Measurements from ENCODE around the gene PCK1. TPM values are rescaled to one million over a fixed set of nuclear protein-coding genes. Genes with fewer than 3 reads are reported as not detected.
A peak's percentile ranks its signal among the peaks of the same experiment; 100 is the strongest.

The PCK1 gene
- total and polyA plus RNA-seq, 4 donors: 8.9 to 532 (median 314) TPM

GRCh38 chr20:57528148-57528547, 32.8 kb upstream of the PCK1 start:
- DNase-seq (ENCODE audit: low spot score): no peak
- Histone ChIP-seq H3K9ac (ENCODE audit: low read depth in 1 of 2, low read length in 2 of 2) (peak overlapping the region in 1 of 2 donors; percentile 32), H3K4me1 (ENCODE audit: control insufficient read depth in 4 of 4, insufficient read depth in 4 of 4, low read length in 3 of 4) (peaks cover 10 to 41% (median 27%) of the 10 kb centered on the region in 4 donors), H3K27ac (ENCODE audit: low read depth in 1 of 2, low read length in 2 of 2) (peak overlapping the region; percentile 74 to 84), H3K27me3 (ENCODE audit: control insufficient read depth in 4 of 4, insufficient read depth in 4 of 4, low read length in 3 of 4) (no peaks in the 10 kb centered on the region), H3K36me3 (ENCODE audit: control insufficient read depth in 4 of 4, insufficient read depth in 3 of 4, low read depth in 1 of 4, low read length in 3 of 4) (no peaks in the 10 kb centered on the region), H3K4me3 (ENCODE audit: low read depth in 1 of 3, low read length in 3 of 3) (no peak overlapping the region), H3K9me3 (ENCODE audit: control insufficient read depth in 4 of 4, low read length in 3 of 4) (no peaks in the 10 kb centered on the region)
- TF ChIP-seq SP1 (IDR thresholded peaks at IDR 0.05) (no peak), JUND (IDR thresholded peaks at IDR 0.05) (peak in 1 of 2 donors; percentile 1), HNF4G (IDR thresholded peaks at IDR 0.05) (no peak)
- WGBS: 84% methylated on average over 4 of the region's 4 CpGs

GRCh38 chr20:57529160-57529585, 31.7 kb upstream of the PCK1 start:
- no peaks in the 10 kb centered on the region for H3K9me3 ChIP-seq (ENCODE audit: control insufficient read depth in 4 of 4, low read length in 3 of 4)
- peak overlapping the region; percentile 22 to 74 for H3K27ac ChIP-seq (ENCODE audit: low read depth in 1 of 2, low read length in 2 of 2)
- peak in 1 of 2 donors; percentile 37 for TF ChIP-seq HNF4A (conservative IDR thresholded peaks at IDR 0.05)
- no peak for TF ChIP-seq HNF4G (IDR thresholded peaks at IDR 0.05)
- TF ChIP-seq NR2F2 (IDR thresholded peaks at IDR 0.05): no peak
- peak; percentile 58 for TF ChIP-seq MAX (IDR thresholded peaks at IDR 0.05)
- no peak overlapping the region for H3K4me3 ChIP-seq (ENCODE audit: low read depth in 1 of 3, low read length in 3 of 3)
- no peak overlapping the region for H3K9ac ChIP-seq (ENCODE audit: low read depth in 1 of 2, low read length in 2 of 2)
- H3K36me3 ChIP-seq (ENCODE audit: control insufficient read depth in 4 of 4, insufficient read depth in 3 of 4, low read depth in 1 of 4, low read length in 3 of 4): no peaks in the 10 kb centered on the region
- peaks cover 10 to 41% (median 29%) of the 10 kb centered on the region in 4 donors for H3K4me1 ChIP-seq (ENCODE audit: control insufficient read depth in 4 of 4, insufficient read depth in 4 of 4, low read length in 3 of 4)
- 73% methylated on average over 8 of the region's 8 CpGs for WGBS
- no peak for DNase-seq (ENCODE audit: low spot score)
- no peaks in the 10 kb centered on the region for H3K27me3 ChIP-seq (ENCODE audit: control insufficient read depth in 4 of 4, insufficient read depth in 4 of 4, low read length in 3 of 4)

- Histone ChIP-seq H3K4me3 (ENCODE audit: low read depth in 1 of 3, low read length in 3 of 3) (no peak overlapping the region), H3K9ac (ENCODE audit: low read depth in 1 of 2, low read length in 2 of 2) (no peak overlapping the region), H3K27ac (ENCODE audit: low read depth in 1 of 2, low read length in 2 of 2) (no peak overlapping the region), H3K9me3 (ENCODE audit: control insufficient read depth in 4 of 4, low read length in 3 of 4) (no peaks in the 10 kb centered on the region), H3K4me1 (ENCODE audit: control insufficient read depth in 4 of 4, insufficient read depth in 4 of 4, low read length in 3 of 4) (peaks cover 10 to 41% (median 29%) of the 10 kb centered on the region in 4 donors), H3K36me3 (ENCODE audit: control insufficient read depth in 4 of 4, insufficient read depth in 3 of 4, low read depth in 1 of 4, low read length in 3 of 4) (no peaks in the 10 kb centered on the region), H3K27me3 (ENCODE audit: control insufficient read depth in 4 of 4, insufficient read depth in 4 of 4, low read length in 3 of 4) (no peaks in the 10 kb centered on the region)
- TF ChIP-seq JUND (IDR thresholded peaks at IDR 0.05): no peak
- no peak for TF ChIP-seq HNF4G (IDR thresholded peaks at IDR 0.05)
- no peak for TF ChIP-seq EGR1 (IDR thresholded peaks at IDR 0.05; ENCODE audit: low read depth in 2 of 2)
- TF ChIP-seq RXRA (IDR thresholded peaks at IDR 0.05): no peak
- TF ChIP-seq REST (IDR thresholded peaks at IDR 0.05): no peak
- TF ChIP-seq FOXA2 (IDR thresholded peaks at IDR 0.05): no peak
- no peak for TF ChIP-seq ATF3 (IDR thresholded peaks at IDR 0.05)
- no peak for TF ChIP-seq ZBTB33 (IDR thresholded peaks at IDR 0.05)
- TF ChIP-seq HNF4A (conservative IDR thresholded peaks at IDR 0.05): no peak
- TF ChIP-seq SP1 (IDR thresholded peaks at IDR 0.05): no peak
- no peak for TF ChIP-seq CTCF (IDR thresholded peaks at IDR 0.05; ENCODE audit: low read depth, low read length, missing input control)
- TF ChIP-seq MAX (IDR thresholded peaks at IDR 0.05): no peak
- no peak for TF ChIP-seq YY1 (IDR thresholded peaks at IDR 0.05)
- TF ChIP-seq FOXA1 (IDR thresholded peaks at IDR 0.05): no peak
- no peak for TF ChIP-seq GABPA (IDR thresholded peaks at IDR 0.05 in 1 of 2, conservative IDR thresholded peaks at IDR 0.05 in 1 of 2)
- TF ChIP-seq TAF1 (conservative IDR thresholded peaks at IDR 0.05): no peak
- TF ChIP-seq NR2F2 (IDR thresholded peaks at IDR 0.05): no peak
- TF ChIP-seq RAD21 (IDR thresholded peaks at IDR 0.05): no peak
- WGBS: 94% methylated on average over 3 of the region's 3 CpGs
- no peak for DNase-seq (ENCODE audit: low spot score)
These were observed 31.1 kb upstream of the PCK1 start for GRCh38 chr20:57529810-57530209.
